Mesendoderm (in vitro differentiated cells): ENCODE results near the gene ACVR1C.

Experiments used
- DNase-seq: peaks from one replicate; pipeline ENCODE4 v3.0.0; 2013
- H2AK5ac ChIP-seq: 2 replicates; pipeline ENCODE4 v1.6.1; 2013; ENCODE audit warnings: low read length, inconsistent platforms
- H2BK120ac ChIP-seq: 2 replicates; pipeline ENCODE4 v1.6.1; 2013; ENCODE audit warnings: low read depth, mild to moderate bottlenecking, low read length, moderate library complexity, mixed read lengths
- H2BK15ac ChIP-seq: replicated peaks from 2 replicates; pipeline ENCODE4 v1.6.1; 2013; ENCODE audit warnings: low read depth, mild to moderate bottlenecking, moderate library complexity
- H2BK5ac ChIP-seq: 2 replicates; pipeline ENCODE4 v1.6.1; 2013; ENCODE audit warnings: low read length, inconsistent platforms
- H3K18ac ChIP-seq: 2 replicates; pipeline ENCODE4 v1.6.1; 2013; ENCODE audit warnings: mild to moderate bottlenecking, low read length, mixed read lengths
- H3K23ac ChIP-seq: one replicate; pipeline ENCODE4 v1.6.1; 2013; ENCODE audit warnings: low read length
- H3K27ac ChIP-seq: 2 replicates; pipeline ENCODE4 v1.5.1; 2013; ENCODE audit warnings: low read depth, mild to moderate bottlenecking, inconsistent platforms, low read length, moderate library complexity
- H3K27me3 ChIP-seq: 2 replicates; pipeline ENCODE4 v1.6.1; 2013; ENCODE audit warnings: low read length, control low read depth, mild to moderate bottlenecking, inconsistent platforms; ENCODE audit not compliant: insufficient read depth, poor library complexity
- H3K36me3 ChIP-seq: 2 replicates; pipeline ENCODE4 v1.6.1; 2013; ENCODE audit warnings: low read length, inconsistent platforms; ENCODE audit not compliant: control insufficient read depth, insufficient read depth
- H3K4ac ChIP-seq: one replicate; pipeline ENCODE4 v1.6.1; 2013; ENCODE audit warnings: low read depth, mild to moderate bottlenecking, low read length, moderate library complexity
- H3K4me1 ChIP-seq: 2 replicates; pipeline ENCODE4 v1.6.1; 2013; ENCODE audit warnings: low read depth, low read length, inconsistent platforms; ENCODE audit not compliant: control insufficient read depth
- H3K4me2 ChIP-seq: 2 replicates; pipeline ENCODE4 v1.6.1; 2013; ENCODE audit warnings: low read length
- H3K4me3 ChIP-seq: 2 replicates; pipeline ENCODE4 v1.5.1; 2013; ENCODE audit warnings: mild to moderate bottlenecking, low read length
- H3K56ac ChIP-seq: one replicate; pipeline ENCODE4 v1.6.1; 2013; ENCODE audit warnings: low read length
- H3K79me1 ChIP-seq: 2 replicates; pipeline ENCODE4 v1.6.1; 2013; ENCODE audit warnings: low read length, inconsistent platforms
- H3K79me2 ChIP-seq: 2 replicates; pipeline ENCODE4 v1.6.1; 2013; ENCODE audit warnings: mild to moderate bottlenecking, low read length; ENCODE audit not compliant: control insufficient read depth, insufficient read depth
- H3K9ac ChIP-seq: 2 replicates; pipeline ENCODE4 v1.6.1; 2013; ENCODE audit warnings: low read length, inconsistent platforms
- H4K5ac ChIP-seq: one replicate; pipeline ENCODE4 v1.6.1; 2013; ENCODE audit warnings: low read length
- H4K8ac ChIP-seq: one replicate; pipeline ENCODE4 v1.6.1; 2013; ENCODE audit warnings: low read depth, mild to moderate bottlenecking, control low read depth, low read length, moderate library complexity
- WGBS: extraction: QIAGEN DNeasy Blood & Tissue Kit; methylation state at CpG from one replicate; pipeline ENCODE4 v1.1.7; 2013; ENCODE audit warnings: low lambda C conversion rate, missing lambda C conversion rate; ENCODE audit not compliant: insufficient coverage; ENCODE audit errors: extremely low coverage; 5-methylcytosine and 5-hydroxymethylcytosine counted together

Gene ACVR1C

GRCh38 chr2:157559061-157559460 lies 69.6 kb downstream of the ACVR1C start:
- no peak for DNase-seq
- H2BK15ac ChIP-seq: no peak overlapping the region
- no CpG with 5 or more reads among the region's 3 CpGs for WGBS
- H3K4me1 ChIP-seq: peaks cover 2% of the 10 kb centered on the region
- H3K9ac ChIP-seq: no peak overlapping the region
- no peak overlapping the region for H3K56ac ChIP-seq
- no peak overlapping the region for H2AK5ac ChIP-seq
- H3K18ac ChIP-seq: no peak overlapping the region
- no peaks in the 10 kb centered on the region for H3K27me3 ChIP-seq
- H2BK120ac ChIP-seq: no peak overlapping the region
- H3K36me3 ChIP-seq: no peaks in the 10 kb centered on the region
- no peak overlapping the region for H2BK5ac ChIP-seq
- no peak overlapping the region for H4K8ac ChIP-seq
- no peak overlapping the region for H3K4ac ChIP-seq
- H3K23ac ChIP-seq: no peak overlapping the region
- H3K27ac ChIP-seq: no peak overlapping the region
- no peak overlapping the region for H3K4me3 ChIP-seq
- no peaks in the 10 kb centered on the region for H3K79me1 ChIP-seq
- no peak overlapping the region for H3K4me2 ChIP-seq
- no peaks in the 10 kb centered on the region for H3K79me2 ChIP-seq
- H4K5ac ChIP-seq: no peak overlapping the region

GRCh38 chr2:157557770-157558169 lies 70.9 kb downstream of the ACVR1C start:
- DNase-seq: no peak
- no peak overlapping the region for H3K4me2 ChIP-seq
- WGBS: no CpG with 5 or more reads among the region's 1 CpG
- H3K18ac ChIP-seq: no peak overlapping the region
- H3K4me1 ChIP-seq: peaks cover 2% of the 10 kb centered on the region
- H3K9ac ChIP-seq: no peak overlapping the region
- no peak overlapping the region for H2AK5ac ChIP-seq
- no peaks in the 10 kb centered on the region for H3K79me2 ChIP-seq
- no peak overlapping the region for H3K27ac ChIP-seq
- H2BK15ac ChIP-seq: no peak overlapping the region
- H4K5ac ChIP-seq: no peak overlapping the region
- H2BK5ac ChIP-seq: no peak overlapping the region
- no peaks in the 10 kb centered on the region for H3K36me3 ChIP-seq
- no peaks in the 10 kb centered on the region for H3K79me1 ChIP-seq
- H3K56ac ChIP-seq: no peak overlapping the region
- H3K4ac ChIP-seq: no peak overlapping the region
- H3K23ac ChIP-seq: no peak overlapping the region
- H3K4me3 ChIP-seq: no peak overlapping the region
- H3K27me3 ChIP-seq: no peaks in the 10 kb centered on the region
- H2BK120ac ChIP-seq: no peak overlapping the region
- no peak overlapping the region for H4K8ac ChIP-seq

DNA sequence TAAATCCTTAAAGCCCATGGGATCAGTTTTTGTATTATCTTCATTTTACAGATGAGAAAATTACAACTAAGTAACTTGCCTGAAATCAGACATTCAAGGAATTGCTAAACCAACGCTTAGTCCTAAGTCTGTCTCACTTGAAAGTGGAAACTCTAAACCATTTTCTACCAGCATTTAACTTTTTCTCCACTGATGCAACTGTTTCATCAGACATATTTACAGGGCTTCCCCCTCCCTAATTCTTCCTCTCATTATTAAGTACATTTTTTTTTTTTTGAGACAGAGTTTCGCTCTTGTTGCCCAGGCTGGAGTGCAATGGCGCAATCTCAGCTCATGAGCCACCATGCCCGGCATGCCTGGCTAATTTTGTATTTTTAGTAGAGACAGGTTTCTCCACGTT lies 88.6 kb downstream of the ACVR1C start:
- Histone ChIP-seq H2BK5ac (no peak overlapping the region), H3K18ac (no peak overlapping the region), H3K36me3 (no peaks in the 10 kb centered on the region), H3K4me2 (no peak overlapping the region), H3K56ac (no peak overlapping the region), H2AK5ac (no peak overlapping the region), H3K4ac (no peak overlapping the region), H3K79me1 (no peaks in the 10 kb centered on the region), H3K23ac (no peak overlapping the region), H2BK15ac (no peak overlapping the region), H4K8ac (no peak overlapping the region), H3K9ac (no peak overlapping the region), H2BK120ac (no peak overlapping the region), H3K27me3 (no peaks in the 10 kb centered on the region), H3K4me1 (no peaks in the 10 kb centered on the region), H4K5ac (no peak overlapping the region), H3K4me3 (no peak overlapping the region), H3K79me2 (no peaks in the 10 kb centered on the region), H3K27ac (no peak overlapping the region)
- WGBS: no CpG with 5 or more reads among the region's 5 CpGs
- no peak for DNase-seq

- H4K8ac ChIP-seq: no peak overlapping the region
- no peaks in the 10 kb centered on the region for H3K79me2 ChIP-seq
- H3K4me2 ChIP-seq: no peak overlapping the region
- no peak overlapping the region for H2AK5ac ChIP-seq
- no peak overlapping the region for H2BK15ac ChIP-seq
- H3K36me3 ChIP-seq: no peaks in the 10 kb centered on the region
- H2BK5ac ChIP-seq: no peak overlapping the region
- H3K18ac ChIP-seq: no peak overlapping the region
- no peak overlapping the region for H3K4ac ChIP-seq
- no peaks in the 10 kb centered on the region for H3K79me1 ChIP-seq
- no peaks in the 10 kb centered on the region for H3K4me1 ChIP-seq
- H3K9ac ChIP-seq: no peak overlapping the region
- WGBS: no CpG with 5 or more reads among the region's 1 CpG
- H3K27ac ChIP-seq: no peak overlapping the region
- no peak overlapping the region for H3K23ac ChIP-seq
- no peak for DNase-seq
- no peak overlapping the region for H3K4me3 ChIP-seq
- H2BK120ac ChIP-seq: no peak overlapping the region
- no peak overlapping the region for H4K5ac ChIP-seq
- no peak overlapping the region for H3K56ac ChIP-seq
- H3K27me3 ChIP-seq: no peaks in the 10 kb centered on the region
Measured at GRCh38 chr2:157538064-157538463, 90.6 kb downstream of the ACVR1C start.

DNA sequence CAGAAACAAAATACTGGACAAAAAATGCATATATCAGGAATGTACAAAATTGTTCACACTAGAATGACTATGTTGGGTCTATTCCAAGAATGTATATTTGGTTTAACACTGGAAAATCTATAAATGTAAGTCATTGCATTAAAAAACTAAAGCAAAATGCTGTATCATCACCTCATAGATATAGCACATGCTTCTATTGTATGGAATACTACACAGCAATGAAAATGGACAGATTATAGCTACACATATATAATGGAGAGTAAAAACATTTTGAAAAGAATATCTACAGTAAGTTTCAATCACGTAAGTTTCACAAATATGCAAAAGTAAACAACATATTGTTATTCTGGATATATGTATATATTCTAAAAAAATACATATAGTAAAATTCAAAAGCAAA lies 91.8 kb downstream of the ACVR1C start:
- Histone ChIP-seq H2BK120ac (no peak overlapping the region), H2AK5ac (no peak overlapping the region), H2BK5ac (no peak overlapping the region), H3K9ac (no peak overlapping the region), H3K18ac (no peak overlapping the region), H3K4ac (no peak overlapping the region), H4K8ac (no peak overlapping the region), H3K56ac (no peak overlapping the region), H3K79me1 (no peaks in the 10 kb centered on the region), H3K23ac (no peak overlapping the region), H3K36me3 (no peaks in the 10 kb centered on the region), H3K4me2 (no peak overlapping the region), H3K27ac (no peak overlapping the region), H3K79me2 (no peaks in the 10 kb centered on the region), H3K4me3 (no peak overlapping the region), H2BK15ac (no peak overlapping the region), H3K27me3 (no peaks in the 10 kb centered on the region), H4K5ac (no peak overlapping the region), H3K4me1 (no peaks in the 10 kb centered on the region)
- DNase-seq: no peak
- WGBS: no CpG with 5 or more reads among the region's 1 CpG

GRCh38 chr2:157528963-157529751 lies 99.5 kb downstream of the ACVR1C start:
- Histone ChIP-seq H3K27ac (no peak overlapping the region), H3K27me3 (no peaks in the 10 kb centered on the region), H3K18ac (no peak overlapping the region), H3K36me3 (no peaks in the 10 kb centered on the region), H3K9ac (no peak overlapping the region), H3K79me2 (no peaks in the 10 kb centered on the region), H3K79me1 (no peaks in the 10 kb centered on the region), H2BK15ac (no peak overlapping the region), H3K23ac (no peak overlapping the region), H3K4me2 (no peak overlapping the region), H3K56ac (no peak overlapping the region), H3K4me1 (no peaks in the 10 kb centered on the region), H4K8ac (no peak overlapping the region), H3K4ac (no peak overlapping the region), H2BK5ac (no peak overlapping the region), H4K5ac (no peak overlapping the region), H3K4me3 (no peak overlapping the region), H2AK5ac (no peak overlapping the region), H2BK120ac (no peak overlapping the region)
- 100% methylated on average over 1 of the region's 4 CpGs for WGBS
- no peak for DNase-seq
